GM12878 (cell line): ENCODE data around the gene RND1. TPM values are rescaled to one million over a fixed set of nuclear protein-coding genes. Genes with fewer than 3 reads are reported as not detected.
A peak's percentile ranks its signal among the peaks of the same experiment; 100 is the strongest.

Experiments used
- ASH2L ChIP-seq: fragments of 300-600, 200-600 bp; sonication (generic); IDR thresholded peaks from 2 replicates; pipeline ENCODE4 v1.6.1; 2017; ENCODE audit warnings: low read depth, mild to moderate bottlenecking, borderline replicate concordance
- BCL11A ChIP-seq: IDR thresholded peaks from 2 replicates; pipeline ENCODE4 v1.6.1; 2011; ENCODE audit warnings: low read depth, low read length
- HDAC2 ChIP-seq: fragments of 200-600 bp; sonication (generic); IDR thresholded peaks from 2 replicates; pipeline ENCODE4 v1.6.1; 2017
- IKZF2 ChIP-seq, 2 experiments: fragments of 450-650 bp; IDR thresholded peaks; 2 replicates each; pipeline ENCODE4 v1.6.1; 2017; ENCODE audit warnings: mild to moderate bottlenecking in 2 of 2, moderate library complexity in 2 of 2
- IRF3 ChIP-seq: fragments of 450-650 bp; IDR thresholded peaks from 2 replicates; pipeline ENCODE4 v1.6.1; 2014; ENCODE audit warnings: mild to moderate bottlenecking
- KAT2A ChIP-seq: conservative IDR thresholded peaks from 2 replicates; pipeline ENCODE4 v1.6.1; 2011; ENCODE audit warnings: low read depth, low read length; ENCODE audit not compliant: control insufficient read depth
- MEF2B ChIP-seq: fragments of 450-650 bp; IDR thresholded peaks from 2 replicates; pipeline ENCODE4 v1.6.1; 2018; ENCODE audit warnings: mild to moderate bottlenecking, moderate library complexity; ENCODE audit not compliant: partially characterized antibody, poor library complexity, severe bottlenecking
- MYB ChIP-seq: fragments of 150-350 bp; IDR thresholded peaks from 2 replicates; pipeline ENCODE4 v1.6.1; 2014; ENCODE audit warnings: mild to moderate bottlenecking, low read depth, low read length, borderline replicate concordance
- MYC ChIP-seq: IDR thresholded peaks from 2 replicates; pipeline ENCODE4 v1.6.1; 2011; ENCODE audit warnings: mild to moderate bottlenecking, low read length, moderate library complexity, inconsistent platforms; ENCODE audit not compliant: insufficient read depth, insufficient replicate concordance, insufficient read length, severe bottlenecking
- NKRF ChIP-seq: fragments of 450-650 bp; conservative IDR thresholded peaks from 2 replicates; pipeline ENCODE4 v1.6.1; 2017; ENCODE audit warnings: mild to moderate bottlenecking, moderate library complexity
- NRF1 ChIP-seq: conservative IDR thresholded peaks from 2 replicates; pipeline ENCODE4 v1.6.1; 2011; ENCODE audit warnings: mild to moderate bottlenecking, low read depth, low read length, improper control_type of control experiment
- PAX8 ChIP-seq: fragments of 450-650 bp; IDR thresholded peaks from 2 replicates; pipeline ENCODE4 v1.6.1; 2017; ENCODE audit warnings: mild to moderate bottlenecking, moderate library complexity
- POLR2AphosphoS5 ChIP-seq: IDR thresholded peaks from 2 replicates; pipeline ENCODE4 v1.6.1; 2011; ENCODE audit warnings: mild to moderate bottlenecking, low read length, inconsistent platforms
- PRDM15 ChIP-seq: fragments of 450-650 bp; formaldehyde crosslinking; IDR thresholded peaks from 2 replicates; pipeline ENCODE4 v1.4.0; 2020; ENCODE audit warnings: mild to moderate bottlenecking, moderate library complexity
- RAD51 ChIP-seq: fragments of 450-650 bp; IDR thresholded peaks from 2 replicates; pipeline ENCODE4 v1.6.1; 2016; ENCODE audit warnings: moderate library complexity, mild to moderate bottlenecking, inconsistent platforms
- RBBP5 ChIP-seq: fragments of 200-600 bp; sonication (generic); conservative IDR thresholded peaks from 2 replicates; pipeline ENCODE4 v1.6.1; 2016
- REST ChIP-seq: IDR thresholded peaks from 2 replicates; pipeline ENCODE4 v1.6.1; 2012; ENCODE audit warnings: mild to moderate bottlenecking, low read depth, low read length
- TAF1 ChIP-seq: IDR thresholded peaks from 2 replicates; pipeline ENCODE4 v1.6.1; 2011; ENCODE audit warnings: mild to moderate bottlenecking, low read depth, low read length, borderline replicate concordance
- TCF12 ChIP-seq: IDR thresholded peaks from 2 replicates; pipeline ENCODE4 v1.6.1; 2011; ENCODE audit warnings: low read depth, mild to moderate bottlenecking, low read length
- ZNF207 ChIP-seq: fragments of 450-650 bp; IDR thresholded peaks from 2 replicates; pipeline ENCODE4 v1.6.1; 2014; ENCODE audit warnings: antibody characterized with exemption, mild to moderate bottlenecking, borderline replicate concordance
- polyA plus RNA-seq, 11 experiments: library from polyadenylated mRNA; depleted of rRNA in 4 of 11; unstranded in 6 of 11; stranded (reverse) in 5 of 11; fragments of >200 nt; fragmentation: Nextera tagmentation in 4 of 11; fragmentation: Illumina TruSeq in 1 of 11; extraction: Ambion mirVana in 4 of 11; extraction: Trizol in 1 of 11; gene quantifications; 1 replicate in 1 of 11; 2 replicates in 10 of 11; pipeline versions ENCODE4 v1.2.1 to v1.2.3, GENCODE V29; 2011 to 2016; ENCODE audit warnings: inconsistent platforms in 2 of 11, missing spikeins in 2 of 11, low read depth in 1 of 11
- total RNA-seq, 4 experiments: library from RNA; depleted of rRNA in 3 of 4; stranded (reverse); fragments of >200 nt in 3 of 4; fragmentation: Illumina TruSeq in 1 of 4; extraction: Trizol in 1 of 4; gene quantifications; 2 replicates each; pipeline versions ENCODE4 v1.2.1 to v1.2.3, GENCODE V29; 2013 to 2021

The RND1 gene
- total and polyA plus RNA-seq, 10 of the 15 experiments (the other 5 are each of a cell fraction or from before 2014, with no cell fraction given), result 0.24 to 5.1 (median 1.5) TPM

- TF ChIP-seq MEF2B (no peak), HDAC2 (no peak), PRDM15 (CRISPR knock-in tag) (no peak), KAT2A (no peak), PAX8 (no peak), RBBP5 (no peak), REST (0 out of 2 replicates have a peak, but pooled peaks have one; percentile 35), BCL11A (no peak), MYC (no peak), ZNF207 (peak; percentile 68; the same call in 1 of the 2 replicates), RAD51 (no peak), POLR2AphosphoS5 (peak; percentile 89), NRF1 (no peak), MYB (no peak), NKRF (peak; percentile 47; the same call in 1 of the 2 replicates), ASH2L (no peak), TCF12 (peak; percentile 71), TAF1 (peak; percentile 94), IKZF2 (IDR thresholded peaks at IDR 0.05) (peak; percentile 80 to 81), IRF3 (no peak)
Measured at GRCh38 chr12:48851883-48852733, 13.6 kb downstream of the RND1 start, which contains the start of gene DDX23 (continued).
